GM18868 (cell line): Measurements from ENCODE around the gene ZNF594.
"Not testable (repeated sequence)": the region's sequence is repeated elsewhere in the genome, so short reads cannot be mapped to it uniquely, and the experiment has no call there.

Experiments used
- ATAC-seq: cut with Tn5 transposase; IDR thresholded peaks from one replicate; pipeline ENCODE4 v1.9.1; 2021; ENCODE audit warnings: mild to moderate bottlenecking, moderate library complexity; ENCODE audit not compliant: unreplicated experiment

The ZNF594 gene

GRCh38 chr17:5203178-5203907, 11.7 kb upstream of the ZNF594 start:
- no peak for ATAC-seq

GRCh38 chr17:5201011-5201410, 9.3 kb upstream of the ZNF594 start:
- no peak for ATAC-seq

GRCh38 chr17:5200360-5200759, 8.7 kb upstream of the ZNF594 start:
- ATAC-seq = no peak

GRCh38 chr17:5198472-5198871, 6.8 kb upstream of the ZNF594 start:
- no peak for ATAC-seq

GRCh38 chr17:5194346-5194745, 2.7 kb upstream of the ZNF594 start:
- no peak for ATAC-seq

- ATAC-seq = no peak
These were observed 7.4 kb downstream of the ZNF594 start for GRCh38 chr17:5184288-5184687.

GRCh38 chr17:5183410-5183793, 8.3 kb downstream of the ZNF594 start:
- ATAC-seq = no peak

GRCh38 chr17:5182597-5183409, 8.9 kb downstream of the ZNF594 start:
- no peak for ATAC-seq

GRCh38 chr17:5181509-5182305, 10.0 kb downstream of the ZNF594 start:
- ATAC-seq = no peak

GRCh38 chr17:5179003-5179402, 12.7 kb downstream of the ZNF594 start:
- ATAC-seq = no peak

GRCh38 chr17:5175027-5175426, 16.6 kb downstream of the ZNF594 start:
- ATAC-seq = not testable (repeated sequence)

GRCh38 chr17:5165791-5166564, 25.7 kb downstream of the ZNF594 start:
- ATAC-seq = not testable (repeated sequence)

- no peak for ATAC-seq
These were observed 27.2 kb downstream of the ZNF594 start for GRCh38 chr17:5164436-5164835.

- not testable (repeated sequence) for ATAC-seq
These were observed 29.9 kb downstream of the ZNF594 start for GRCh38 chr17:5161793-5162192.

- not testable (repeated sequence) for ATAC-seq
These were observed 31.0 kb downstream of the ZNF594 start for GRCh38 chr17:5160702-5161101.

GRCh38 chr17:5146122-5146521, 45.5 kb downstream of the ZNF594 start:
- not testable (repeated sequence) for ATAC-seq

GRCh38 chr17:5142877-5143276, 48.8 kb downstream of the ZNF594 start:
- not testable (repeated sequence) for ATAC-seq

GRCh38 chr17:5139458-5139732, 52.3 kb downstream of the ZNF594 start:
- ATAC-seq = no peak

GRCh38 chr17:5138616-5139457, 52.8 kb downstream of the ZNF594 start:
- no peak for ATAC-seq

- not testable (repeated sequence) for ATAC-seq
These were observed 53.5 kb downstream of the ZNF594 start for GRCh38 chr17:5138198-5138544.
